Peyer's patch (tissue), 4 donors: ENCODE measurements around the gene SPG11. TPM values are rescaled to one million over a fixed set of nuclear protein-coding genes. Genes with fewer than 3 reads are reported as not detected.
"Not testable (repeated sequence)": the region's sequence is repeated elsewhere in the genome, so short reads cannot be mapped to it uniquely, and the experiment has no call there.

Experiments
- DNase-seq, 3 donors: peaks; one replicate each; pipeline ENCODE4 v3.0.0-alpha.2; 2017 to 2019
- H3K27ac ChIP-seq, 4 donors: fragments of 200-600 bp; sonication (generic); one replicate each; pipeline ENCODE4 v1.5.1; 2016 to 2019
- H3K27me3 ChIP-seq, 2 donors: fragments of 200-600 bp; sonication (generic); one replicate each; pipeline ENCODE4 v1.5.1; 2019
- H3K36me3 ChIP-seq, 3 donors: fragments of 200-600 bp; sonication (generic); one replicate each; pipeline ENCODE4 v1.5.1; 2016 to 2019
- H3K4me1 ChIP-seq, 4 donors: fragments of 200-600 bp; sonication (generic); one replicate each; pipeline ENCODE4 v1.5.1; 2016 to 2019
- H3K4me3 ChIP-seq, 4 donors: fragments of 200-600 bp; sonication (generic); 1 replicate in 3 of 4; 2 replicates in 1 of 4; pipeline ENCODE4 v1.5.1; 2016 to 2019; ENCODE audit warnings: mild to moderate bottlenecking in 1 of 4
- H3K9me3 ChIP-seq, 4 donors: fragments of 200-600 bp; sonication (generic); one replicate each; pipeline ENCODE4 v1.5.1; 2016 to 2019; ENCODE audit warnings: mild to moderate bottlenecking in 1 of 4
- POLR2A ChIP-seq, 2 donors: fragments of 450-650 bp; IDR thresholded peaks; one replicate each; pipeline ENCODE4 v1.5.1; 2017; ENCODE audit warnings: antibody characterized with exemption in 2 of 2, mild to moderate bottlenecking in 2 of 2, moderate library complexity in 2 of 2
- total RNA-seq, 4 donors: library from RNA; depleted of rRNA; stranded (reverse); fragments of >200 nt; gene quantifications; one replicate each; pipeline ENCODE4 v1.1.0, GENCODE V29; 2016
- TF ChIP-seq, protein P1 (sequence below), 6 experiments: fragments of 450-650 bp in 4 of 6; fragments of 200-600 bp in 2 of 6; sonication (generic) in 1 of 6; IDR thresholded peaks; one replicate each; pipeline ENCODE4 v1.5.1; 2017 to 2019; ENCODE audit warnings: antibody characterized with exemption in 6 of 6, mild to moderate bottlenecking in 3 of 6, moderate library complexity in 1 of 6

SPG11 gene
- total RNA-seq, 4 donors from 2014 or later = 125 to 215 (median 167) TPM

DNA sequence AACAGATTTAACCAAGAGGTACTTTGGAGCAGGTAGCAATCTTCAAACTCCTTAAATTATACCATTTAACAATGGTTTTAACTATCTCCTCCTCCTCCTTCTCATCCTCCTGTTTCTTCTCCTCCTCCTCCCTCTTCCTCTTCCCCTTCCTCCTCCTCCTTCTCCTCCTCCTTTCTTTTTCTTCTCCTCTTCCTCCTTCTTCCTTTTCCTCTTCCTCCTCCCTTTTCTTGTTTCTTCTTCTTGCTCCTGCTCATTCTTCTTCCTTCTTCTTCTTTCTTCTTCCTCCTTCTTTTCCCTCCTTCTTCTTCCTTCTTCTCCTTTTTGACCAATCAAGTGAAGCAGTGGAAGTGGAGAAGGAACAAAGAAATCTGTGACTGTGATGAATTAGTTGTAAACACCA lies 33.6 kb upstream of the SPG11 start:
- Histone ChIP-seq H3K4me3 (no peak overlapping the region), H3K27ac (no peak overlapping the region), H3K36me3 (no peaks in the 10 kb centered on the region), H3K27me3 (no peaks in the 10 kb centered on the region), H3K4me1 (no peaks in the 10 kb centered on the region), H3K9me3 (no peaks in the 10 kb centered on the region)
- no peak for DNase-seq
- no peak for TF ChIP-seq POLR2A (IDR thresholded peaks at IDR 0.05)
- TF ChIP-seq, protein P1, sequence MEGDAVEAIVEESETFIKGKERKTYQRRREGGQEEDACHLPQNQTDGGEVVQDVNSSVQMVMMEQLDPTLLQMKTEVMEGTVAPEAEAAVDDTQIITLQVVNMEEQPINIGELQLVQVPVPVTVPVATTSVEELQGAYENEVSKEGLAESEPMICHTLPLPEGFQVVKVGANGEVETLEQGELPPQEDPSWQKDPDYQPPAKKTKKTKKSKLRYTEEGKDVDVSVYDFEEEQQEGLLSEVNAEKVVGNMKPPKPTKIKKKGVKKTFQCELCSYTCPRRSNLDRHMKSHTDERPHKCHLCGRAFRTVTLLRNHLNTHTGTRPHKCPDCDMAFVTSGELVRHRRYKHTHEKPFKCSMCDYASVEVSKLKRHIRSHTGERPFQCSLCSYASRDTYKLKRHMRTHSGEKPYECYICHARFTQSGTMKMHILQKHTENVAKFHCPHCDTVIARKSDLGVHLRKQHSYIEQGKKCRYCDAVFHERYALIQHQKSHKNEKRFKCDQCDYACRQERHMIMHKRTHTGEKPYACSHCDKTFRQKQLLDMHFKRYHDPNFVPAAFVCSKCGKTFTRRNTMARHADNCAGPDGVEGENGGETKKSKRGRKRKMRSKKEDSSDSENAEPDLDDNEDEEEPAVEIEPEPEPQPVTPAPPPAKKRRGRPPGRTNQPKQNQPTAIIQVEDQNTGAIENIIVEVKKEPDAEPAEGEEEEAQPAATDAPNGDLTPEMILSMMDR (IDR thresholded peaks at IDR 0.05) = no peak

DNA sequence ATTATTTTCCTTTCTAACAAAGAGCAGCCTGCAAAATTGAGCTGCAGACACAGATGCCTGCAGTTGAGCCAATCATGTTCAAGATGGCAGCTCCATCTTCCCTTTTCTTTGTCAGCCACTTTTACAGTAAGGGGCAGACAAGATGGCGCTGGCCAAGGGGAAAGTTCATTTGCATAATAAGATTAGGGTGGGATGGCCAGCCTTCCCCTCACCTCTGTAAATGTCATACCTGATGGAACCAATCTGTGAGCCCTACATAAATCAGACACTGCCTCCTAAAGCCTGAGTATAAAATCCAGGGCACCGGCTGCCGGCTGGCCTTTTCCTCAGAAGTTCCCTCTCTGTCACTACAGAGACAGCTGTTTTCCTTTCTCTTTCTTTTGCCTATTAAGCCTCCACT lies 31.8 kb upstream of the SPG11 start:
- Histone ChIP-seq H3K9me3 (no peaks in the 10 kb centered on the region), H3K27me3 (no peaks in the 10 kb centered on the region), H3K4me3 (no peak overlapping the region), H3K4me1 (no peaks in the 10 kb centered on the region), H3K36me3 (no peaks in the 10 kb centered on the region), H3K27ac (no peak overlapping the region)
- no peak for DNase-seq
- TF ChIP-seq, protein P1 (IDR thresholded peaks at IDR 0.05) = no peak
- TF ChIP-seq POLR2A (IDR thresholded peaks at IDR 0.05) = no peak

DNA sequence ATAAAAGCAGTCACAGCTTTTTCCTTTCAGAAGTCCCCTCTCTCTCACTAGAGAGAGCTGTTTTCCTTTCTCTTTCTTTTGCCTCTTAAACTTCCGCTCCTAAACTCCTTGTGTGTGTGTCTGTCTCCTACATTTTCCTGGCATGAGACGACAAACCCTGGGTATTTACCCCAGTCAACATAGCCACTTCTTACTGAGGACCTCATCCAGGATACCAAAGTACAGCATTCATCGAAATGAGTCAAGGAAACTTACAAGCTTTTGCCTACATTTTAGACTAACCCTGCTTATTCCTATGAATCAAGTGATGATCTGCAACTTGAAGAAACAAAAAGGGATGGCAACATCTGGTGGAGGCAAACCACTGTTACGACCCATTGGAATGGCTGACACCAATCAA lies 31.0 kb upstream of the SPG11 start:
- no peak for TF ChIP-seq POLR2A (IDR thresholded peaks at IDR 0.05)
- TF ChIP-seq, protein P1 (IDR thresholded peaks at IDR 0.05) = no peak
- H3K27me3 ChIP-seq = no peaks in the 10 kb centered on the region
- no peaks in the 10 kb centered on the region for H3K36me3 ChIP-seq
- no peak overlapping the region for H3K27ac ChIP-seq
- H3K4me3 ChIP-seq = no peak overlapping the region
- no peaks in the 10 kb centered on the region for H3K4me1 ChIP-seq
- DNase-seq = no peak
- no peaks in the 10 kb centered on the region for H3K9me3 ChIP-seq

DNA sequence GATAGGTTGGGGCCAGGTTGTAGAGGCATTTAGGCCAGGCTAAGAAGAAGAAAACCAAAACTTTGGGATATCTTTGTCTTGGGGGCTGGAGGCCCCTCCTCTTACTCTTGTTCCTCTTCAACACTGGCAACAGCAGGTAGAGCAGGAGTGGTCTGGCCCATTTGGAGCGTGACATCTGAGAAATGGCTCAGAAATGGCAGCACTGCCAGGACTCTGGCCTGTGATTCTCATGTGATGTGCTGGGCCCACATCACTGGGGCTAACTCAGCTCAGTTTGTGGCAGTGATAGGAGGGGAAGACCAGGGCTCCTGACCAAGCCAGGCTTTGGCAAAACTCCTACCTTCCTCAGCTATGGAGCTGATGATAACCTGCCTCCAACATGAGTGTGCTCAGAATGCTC lies 29.2 kb upstream of the SPG11 start:
- H3K9me3 ChIP-seq = no peaks in the 10 kb centered on the region
- no peak for TF ChIP-seq POLR2A (IDR thresholded peaks at IDR 0.05)
- TF ChIP-seq, protein P1 (IDR thresholded peaks at IDR 0.05) = no peak
- H3K4me3 ChIP-seq = no peak overlapping the region
- H3K4me1 ChIP-seq = no peaks in the 10 kb centered on the region
- H3K36me3 ChIP-seq = no peaks in the 10 kb centered on the region
- no peak overlapping the region for H3K27ac ChIP-seq
- DNase-seq = no peak
- no peaks in the 10 kb centered on the region for H3K27me3 ChIP-seq

DNA sequence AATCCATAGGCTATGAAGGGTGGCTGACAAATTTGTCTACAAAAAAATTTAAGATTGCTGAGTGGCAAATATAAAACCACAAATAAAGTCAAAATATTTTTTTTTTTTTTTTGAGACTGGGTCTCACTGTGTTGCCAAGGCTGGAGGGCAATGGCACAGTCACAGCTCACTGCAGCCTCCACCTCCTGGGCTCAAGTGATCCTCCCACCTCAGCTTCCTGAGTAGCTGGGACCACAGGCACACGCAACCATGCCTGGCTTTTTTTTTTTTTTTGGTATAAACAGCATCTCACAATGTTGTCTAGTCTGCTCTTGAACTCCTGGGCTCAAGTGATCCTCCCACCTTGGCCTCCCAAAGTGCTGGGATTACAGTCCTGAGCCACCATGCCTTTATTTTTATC lies 26.8 kb upstream of the SPG11 start:
- H3K4me1 ChIP-seq, H3K27ac ChIP-seq, H3K9me3 ChIP-seq, H3K36me3 ChIP-seq, DNase-seq, H3K4me3 ChIP-seq, H3K27me3 ChIP-seq: not testable (repeated sequence)

DNA sequence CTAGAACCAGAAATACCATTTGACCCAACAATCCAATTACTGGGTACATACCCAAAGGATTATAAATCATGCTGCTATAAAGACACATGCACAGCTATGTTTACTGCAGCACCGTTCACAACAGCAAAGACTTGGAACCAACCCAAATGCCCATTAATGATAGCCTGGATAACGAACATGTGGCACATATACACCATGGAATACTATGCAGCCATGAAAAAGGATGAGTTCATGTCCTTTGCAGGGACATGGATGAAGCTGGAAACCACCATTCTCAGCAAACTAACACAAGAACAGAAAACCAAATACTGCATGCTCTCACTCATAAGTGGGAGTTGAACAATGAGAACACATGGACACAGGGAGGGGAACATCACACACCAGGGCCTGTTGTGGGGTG lies 25.9 kb upstream of the SPG11 start:
- not testable (repeated sequence) for DNase-seq, H3K4me3 ChIP-seq, H3K27ac ChIP-seq, H3K9me3 ChIP-seq, H3K36me3 ChIP-seq, H3K27me3 ChIP-seq, H3K4me1 ChIP-seq
